HG03045 (cell line): ENCODE measurements around the gene PER2.

Experiments used
- ATAC-seq: cut with Tn5 transposase; IDR thresholded peaks from one replicate; pipeline ENCODE4 v1.9.1; 2021; ENCODE audit warnings: mild to moderate bottlenecking, moderate library complexity; ENCODE audit not compliant: unreplicated experiment

Gene PER2

DNA sequence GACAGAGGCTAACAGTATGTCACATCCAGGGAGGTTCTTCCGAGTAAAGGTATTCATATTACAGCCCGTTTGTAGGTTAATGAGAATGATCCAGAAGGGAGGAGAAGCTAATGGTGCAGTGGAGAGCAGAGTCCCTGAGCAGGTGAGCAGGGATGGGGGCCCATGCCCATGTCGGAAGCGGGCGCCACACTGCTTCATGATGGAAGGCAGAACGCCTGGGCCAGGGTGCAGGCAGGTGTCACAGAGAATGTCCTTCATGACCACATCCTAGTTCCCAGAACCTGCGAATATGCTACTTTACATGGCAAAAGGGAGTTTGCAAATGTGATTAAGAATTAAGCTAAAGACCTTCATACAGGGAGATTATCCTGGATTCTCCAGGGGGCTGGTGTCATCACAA lies 52.6 kb downstream of the PER2 start:
- no peak for ATAC-seq

DNA sequence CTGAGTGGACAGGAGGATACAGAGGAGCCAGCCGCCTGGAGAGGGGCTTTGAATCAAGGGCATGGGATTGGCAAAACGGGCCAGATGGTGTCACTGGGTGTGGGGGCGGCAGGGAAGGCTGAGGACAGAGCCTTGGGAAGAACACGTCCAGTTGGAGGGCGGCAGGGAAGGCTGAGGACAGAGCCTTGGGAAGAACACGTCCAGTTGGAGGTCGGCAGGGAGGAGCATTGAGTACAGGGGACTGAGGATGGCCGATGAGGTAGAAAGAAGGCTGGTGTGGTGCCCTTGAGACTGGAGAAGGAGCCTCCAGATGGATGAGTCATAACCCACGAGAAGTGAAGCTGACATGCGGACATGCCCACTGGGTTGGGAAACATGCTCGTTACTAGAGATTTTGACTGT lies 53.1 kb downstream of the PER2 start:
- ATAC-seq, result no peak

DNA sequence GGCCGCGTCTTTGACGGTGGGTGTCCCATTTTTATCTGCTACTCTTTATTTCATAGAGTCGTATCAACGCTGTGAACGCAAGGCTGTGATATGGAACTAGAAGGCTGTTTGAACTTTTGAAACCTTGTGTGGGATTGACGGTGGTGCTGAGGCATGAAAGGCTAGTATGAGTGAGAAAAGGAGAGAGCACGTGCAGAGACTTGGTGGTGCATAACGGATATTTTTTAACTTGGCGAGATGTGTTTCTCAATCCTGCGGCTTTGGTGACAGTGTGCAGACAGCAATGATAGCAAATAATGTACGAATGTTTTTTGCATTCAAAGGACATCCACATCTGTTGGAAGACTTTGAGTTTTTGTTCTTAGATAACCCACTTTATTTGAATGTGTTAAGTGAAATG lies 54.8 kb downstream of the PER2 start:
- ATAC-seq, result no peak

DNA sequence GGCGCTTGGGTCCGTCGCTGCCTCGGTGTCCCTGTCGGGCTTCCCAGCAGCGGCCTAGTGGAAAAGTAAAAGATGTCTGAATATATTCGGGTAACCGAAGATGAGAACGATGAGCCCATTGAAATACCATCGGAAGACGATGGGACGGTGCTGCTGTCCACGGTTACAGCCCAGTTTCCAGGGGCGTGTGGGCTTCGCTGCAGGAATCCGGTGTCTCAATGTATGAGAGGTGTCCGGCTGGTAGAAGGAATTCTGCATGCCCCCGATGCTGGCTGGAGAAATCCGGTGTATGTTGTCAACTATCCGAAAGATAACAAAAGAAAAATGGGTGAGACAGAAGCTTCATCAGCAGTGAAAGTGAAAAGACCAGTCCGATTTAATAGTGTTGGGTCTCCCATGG lies 56.6 kb downstream of the PER2 start:
- no peak for ATAC-seq

DNA sequence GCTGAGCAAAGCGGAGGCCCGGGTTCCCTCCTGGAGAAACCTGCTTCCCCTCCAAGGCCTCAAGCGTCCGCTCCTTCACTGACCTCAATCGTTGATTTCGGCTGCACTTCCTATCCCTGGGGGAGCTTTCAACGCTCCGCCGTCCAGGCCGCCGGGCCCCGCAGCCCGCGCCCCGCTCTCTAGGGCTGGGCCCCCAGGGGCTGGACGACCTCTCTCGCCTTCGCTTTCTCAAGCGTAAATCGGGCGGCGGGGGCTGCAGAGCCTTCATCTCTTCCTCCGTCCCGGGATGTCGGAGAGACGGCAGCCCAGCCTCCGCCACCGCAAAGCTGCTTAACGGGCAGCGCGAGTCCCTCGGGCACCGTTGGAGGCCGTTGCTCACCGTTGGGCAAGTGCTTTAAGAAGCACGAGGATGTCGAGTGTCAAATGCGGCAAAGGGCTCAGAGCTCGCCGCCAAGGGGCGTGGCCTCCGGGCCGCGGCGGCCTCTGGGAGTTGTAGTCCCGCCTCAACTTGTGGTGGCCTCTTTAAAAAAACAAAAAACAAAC lies 57.1 kb downstream of the PER2 start:
- ATAC-seq, result peak; percentile 70

DNA sequence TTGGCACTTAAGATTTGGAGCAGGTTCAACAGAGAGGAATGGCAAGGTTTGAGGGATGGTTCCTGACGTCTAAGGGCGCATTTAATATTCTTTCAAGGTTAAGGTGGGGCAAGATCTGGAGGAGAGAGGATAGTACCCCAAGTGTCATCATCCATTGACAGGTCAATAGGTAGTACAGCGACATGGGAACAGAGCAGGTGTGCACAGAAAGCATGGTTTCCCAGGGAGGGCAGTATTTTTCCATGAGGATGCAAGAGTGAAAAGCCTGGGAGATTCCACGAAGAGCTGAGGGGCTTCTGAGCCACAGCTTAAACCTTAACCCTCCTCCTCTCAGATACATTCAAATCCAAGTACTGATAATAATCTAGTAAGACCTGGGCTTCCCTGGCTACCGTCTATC lies 57.7 kb downstream of the PER2 start:
- no peak for ATAC-seq

DNA sequence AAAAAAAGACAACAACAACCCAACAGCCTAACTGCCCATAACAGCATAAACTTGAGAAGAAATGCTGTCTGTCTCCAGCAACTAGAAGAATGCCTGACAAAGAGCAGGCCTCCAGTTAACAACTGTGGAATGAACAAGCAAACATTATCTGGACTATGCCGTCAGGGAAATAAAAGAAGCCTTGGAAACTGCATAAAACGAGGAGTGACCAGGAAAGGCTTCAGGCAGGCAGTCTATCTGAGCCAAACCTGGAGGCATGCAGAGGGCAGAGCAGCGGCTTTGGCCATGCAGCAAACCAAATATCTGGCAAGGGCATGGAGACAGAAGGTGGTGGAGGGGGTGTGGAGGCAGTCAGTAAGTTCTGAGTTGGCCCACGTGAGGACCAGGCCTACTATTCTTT lies 59.7 kb downstream of the PER2 start:
- no peak for ATAC-seq

DNA sequence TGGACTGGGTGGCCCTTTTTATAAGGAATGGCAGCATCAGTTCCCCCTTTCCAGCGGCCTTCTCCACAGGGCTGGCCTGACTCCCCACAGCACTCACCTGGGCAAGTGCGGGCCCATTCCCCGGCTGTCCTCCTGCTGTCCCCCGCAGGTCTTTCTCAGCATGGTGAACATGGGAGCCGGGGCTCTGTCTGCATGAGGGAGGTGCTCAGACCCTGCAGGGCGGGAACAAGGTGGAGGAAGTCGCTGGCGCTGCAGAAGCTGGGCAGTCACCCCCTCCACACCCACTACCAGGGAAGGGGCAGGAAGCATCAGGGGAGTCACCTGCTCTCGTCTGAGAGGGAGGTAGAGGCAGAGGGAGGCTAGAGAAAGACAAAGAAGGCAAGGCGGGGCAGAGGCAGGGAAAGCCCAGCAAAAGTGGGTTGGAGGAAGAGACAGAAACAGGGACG lies 60.8 kb downstream of the PER2 start:
- no peak for ATAC-seq

DNA sequence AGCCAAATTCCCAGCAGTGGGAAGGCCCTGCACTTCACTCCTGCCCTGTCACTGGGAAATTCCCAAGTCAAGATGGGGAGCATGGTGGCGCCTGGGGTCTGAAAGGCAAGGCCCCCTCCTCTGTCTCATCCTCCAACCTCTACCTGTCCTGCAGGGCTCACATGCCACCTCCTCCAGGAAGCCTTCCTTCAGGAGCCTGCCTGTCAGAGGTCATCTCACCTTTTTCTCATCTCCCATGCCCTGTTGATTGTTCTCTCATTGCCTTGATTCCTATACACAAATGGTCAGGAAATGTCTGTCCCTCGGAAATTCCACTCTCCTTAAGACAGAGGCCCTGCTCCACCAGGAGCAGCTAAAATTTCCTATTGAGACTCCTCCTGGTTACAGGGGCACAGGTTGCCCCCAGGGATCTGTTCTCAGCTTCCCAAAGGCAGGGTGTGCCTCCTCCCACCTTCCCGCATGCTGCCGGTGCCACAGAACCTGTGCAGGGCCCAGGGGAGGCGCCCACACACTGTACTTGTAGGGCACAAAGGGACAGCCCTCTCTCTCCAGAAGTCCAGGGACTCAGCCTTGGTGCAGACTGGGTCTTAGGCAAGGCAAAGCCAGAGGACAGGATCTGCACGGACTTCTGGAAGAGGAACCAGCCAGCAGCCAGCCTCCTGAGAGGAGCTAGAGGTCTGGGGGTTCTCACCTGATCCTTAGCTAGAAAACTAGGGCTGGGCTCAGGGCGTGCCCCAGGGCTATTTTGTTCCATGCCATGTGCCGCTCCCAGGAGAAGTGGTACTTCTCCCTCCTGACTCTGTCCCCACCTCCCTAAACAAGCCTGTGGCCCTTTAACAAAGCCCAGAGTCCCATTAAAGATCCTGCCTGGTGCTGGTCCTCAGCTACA lies 61.5 kb downstream of the PER2 start:
- no peak for ATAC-seq

DNA sequence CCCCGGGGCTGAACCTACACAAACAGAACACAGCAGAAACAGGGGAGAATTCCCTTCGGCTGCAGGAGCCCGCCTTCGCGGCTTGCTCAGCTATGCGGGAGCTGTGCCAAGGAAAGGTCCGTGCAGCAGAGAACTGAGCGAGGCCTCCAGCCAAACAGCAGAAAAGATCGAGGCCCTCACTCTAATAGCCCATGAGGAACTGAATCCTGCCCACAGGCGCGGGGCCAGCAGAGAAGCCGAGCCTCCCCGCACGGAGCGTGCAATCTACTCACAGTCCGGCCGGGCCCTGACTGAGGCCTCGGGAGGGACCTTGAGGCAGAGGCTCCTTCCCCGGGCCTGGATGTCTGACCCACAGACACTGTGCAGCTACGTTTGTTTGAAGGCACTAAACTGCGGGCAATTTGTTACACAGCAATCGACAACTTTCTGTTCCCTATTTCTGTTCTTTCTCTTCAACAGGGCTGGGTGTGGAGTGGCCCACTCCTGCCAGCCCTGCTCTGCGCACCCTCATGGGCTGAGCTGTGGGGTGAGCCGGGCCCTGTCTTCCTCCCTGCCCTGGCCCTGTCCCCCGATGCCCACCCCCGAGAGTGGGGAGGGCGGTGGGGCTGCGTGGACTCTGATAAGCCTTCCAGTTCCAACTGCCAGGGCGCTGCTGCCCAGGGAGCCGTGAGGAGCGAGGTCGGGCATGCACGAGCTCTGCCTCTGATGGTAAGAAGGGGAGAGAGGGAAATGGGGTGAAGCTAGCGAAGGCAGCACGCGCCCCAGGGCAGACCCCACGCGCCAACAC lies 62.3 kb downstream of the PER2 start:
- ATAC-seq, result no peak

DNA sequence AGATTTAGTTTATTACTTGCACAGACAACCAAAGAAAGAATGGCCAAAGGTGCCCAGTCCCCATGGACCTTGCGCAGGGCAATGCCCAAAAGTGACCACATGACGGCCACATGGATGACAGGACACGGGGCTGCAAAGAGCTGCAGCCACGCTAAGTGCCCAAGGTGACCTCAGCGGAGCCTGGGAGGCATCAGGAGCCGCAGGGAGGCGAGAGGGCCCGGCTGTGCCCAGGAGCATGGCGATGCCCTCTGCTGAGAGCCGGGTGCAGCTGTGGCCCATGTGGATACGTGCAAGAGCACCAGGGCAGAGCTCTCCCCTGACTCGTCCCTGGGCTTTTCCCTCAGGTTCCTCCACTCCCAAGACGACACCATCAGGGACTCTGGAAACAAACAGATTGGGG lies 63.3 kb downstream of the PER2 start:
- ATAC-seq, result no peak

DNA sequence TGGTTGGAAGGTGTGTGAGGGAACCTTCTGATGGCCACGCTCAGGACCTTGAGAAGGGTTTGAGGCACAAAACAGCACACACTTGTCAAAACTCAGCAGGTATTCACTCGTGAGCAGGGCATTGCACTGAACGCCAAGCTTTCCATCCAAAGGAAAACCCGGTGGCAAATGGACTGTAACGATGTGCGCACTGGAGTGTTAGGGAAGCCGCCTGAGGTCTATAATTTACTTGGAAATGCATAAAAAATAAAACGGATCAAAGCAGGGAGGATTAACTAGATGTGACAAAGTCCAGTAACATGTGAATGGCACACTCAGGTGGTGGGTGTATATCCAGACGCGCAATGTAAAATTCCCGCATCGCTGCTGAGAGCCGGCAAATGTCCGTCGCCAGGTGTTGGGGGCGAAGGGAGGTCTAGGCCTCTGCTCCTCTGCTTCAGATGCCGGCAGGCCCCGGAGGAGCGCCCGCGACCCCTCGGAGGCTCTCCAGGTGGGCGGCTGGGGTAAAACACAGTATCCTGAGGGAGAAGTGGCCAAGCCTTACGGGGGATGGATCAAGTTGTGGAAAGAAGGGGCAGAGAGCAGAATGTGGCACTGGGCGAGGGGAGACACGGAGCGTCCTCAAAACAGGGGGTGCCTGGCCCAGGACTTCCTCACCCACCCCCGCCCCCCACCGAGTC lies 63.9 kb downstream of the PER2 start:
- no peak for ATAC-seq

DNA sequence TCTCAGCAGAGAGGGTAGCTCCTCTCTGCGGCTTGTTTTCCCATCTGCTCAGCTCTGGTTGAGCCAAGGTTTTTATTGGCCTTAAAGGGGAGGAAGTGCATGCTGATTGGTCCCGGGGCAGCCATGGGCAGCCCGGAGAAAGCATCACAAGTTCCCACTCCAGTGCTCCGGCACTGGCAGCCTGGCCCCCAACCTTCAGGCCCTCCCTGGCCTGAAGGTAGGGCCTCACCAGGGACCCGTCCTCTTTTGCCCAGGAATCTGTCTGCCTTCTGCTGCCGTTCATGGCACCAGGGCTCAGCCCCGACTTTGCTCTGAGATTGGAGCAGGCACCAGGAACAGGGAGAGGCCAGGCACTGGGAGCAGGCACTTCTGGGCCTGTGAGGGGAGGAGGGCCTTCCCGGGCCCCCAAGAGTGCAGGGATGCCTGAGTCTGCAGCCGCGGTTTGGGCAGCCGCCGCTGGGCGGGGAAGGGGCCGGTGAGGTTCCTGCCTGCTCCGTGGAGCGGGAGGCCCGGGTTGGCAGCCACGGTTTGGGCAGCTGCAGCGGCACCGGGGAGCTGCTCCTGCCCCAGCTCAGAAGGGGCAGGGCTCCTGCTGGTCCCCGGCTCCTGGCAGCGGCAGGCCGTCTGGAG lies 67.4 kb downstream of the PER2 start:
- ATAC-seq, result no peak

DNA sequence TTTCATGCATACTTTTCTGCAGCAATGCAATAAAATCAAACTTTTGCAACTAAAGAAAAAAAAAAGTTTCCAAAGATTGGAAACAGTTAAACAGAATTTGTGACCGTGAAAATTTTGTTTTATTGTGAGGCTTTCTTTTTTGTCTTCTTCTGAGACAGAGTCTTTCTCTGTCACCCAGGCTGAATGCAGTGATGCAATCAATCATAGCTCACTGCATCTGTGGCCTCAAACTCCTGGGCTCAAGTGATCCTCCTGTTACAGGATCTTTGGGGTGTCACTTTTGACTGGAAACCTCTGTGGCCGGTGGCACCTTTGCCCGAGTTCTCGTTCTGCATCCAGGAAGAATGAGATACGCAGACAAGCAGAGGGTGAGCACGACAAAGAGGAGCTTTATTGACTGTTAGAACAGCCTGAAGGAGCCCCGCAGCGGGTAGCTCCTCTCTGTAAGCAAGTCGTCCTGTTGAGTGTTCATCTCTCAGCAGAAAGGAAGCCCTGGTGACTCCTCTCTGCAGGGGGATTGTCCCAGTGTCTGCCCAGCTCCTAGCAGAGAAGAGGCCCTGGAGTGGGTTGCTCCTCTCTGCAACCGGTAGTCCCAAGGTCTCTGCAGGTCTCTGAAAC lies 68.0 kb downstream of the PER2 start:
- ATAC-seq, result no peak

DNA sequence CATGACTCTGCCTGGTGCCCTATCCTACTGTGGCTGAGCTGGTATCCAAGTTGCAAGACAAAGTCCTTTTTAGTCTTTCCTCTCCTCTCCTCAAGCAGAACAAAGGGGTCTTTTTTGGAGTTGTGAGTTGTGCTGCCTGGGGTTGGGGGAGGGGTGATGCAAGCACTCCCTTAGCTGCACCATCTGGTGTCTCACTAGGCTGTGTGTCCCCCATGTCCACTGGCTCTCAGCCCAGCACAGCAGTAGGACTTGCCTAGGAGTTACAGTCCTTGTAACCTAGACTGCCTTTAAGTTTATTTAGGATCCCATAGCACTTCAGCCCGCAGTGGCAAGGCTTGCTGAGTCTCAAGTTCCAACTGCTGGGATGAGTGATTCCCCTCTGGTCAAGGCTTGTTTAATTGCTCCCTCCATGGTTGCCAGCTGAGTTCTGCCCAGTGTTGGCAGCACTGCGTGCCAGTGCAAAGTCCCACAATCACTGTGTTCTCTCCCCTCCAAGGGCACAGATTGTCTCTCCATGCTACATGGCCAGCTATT lies 71.7 kb downstream of the PER2 start:
- no peak for ATAC-seq

DNA sequence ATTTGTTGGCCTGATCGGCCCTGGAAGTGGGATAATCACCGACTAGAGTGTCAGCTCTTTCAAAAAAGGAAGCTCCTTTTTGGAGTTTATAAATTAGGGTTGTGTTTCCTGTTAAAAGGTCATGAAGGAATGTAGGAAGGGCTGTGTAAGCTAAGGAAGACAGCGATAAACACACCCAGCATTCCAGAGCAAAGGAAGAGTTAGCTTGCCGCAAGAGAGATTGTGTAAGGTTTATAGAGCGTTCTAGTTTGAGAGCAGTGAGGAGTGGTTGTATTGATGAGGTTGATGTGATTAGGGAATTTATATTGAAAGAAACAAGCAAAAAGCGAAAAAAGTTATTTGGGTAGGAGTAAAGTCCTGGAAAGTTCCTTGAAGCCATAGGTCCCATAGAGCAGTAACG lies 81.4 kb downstream of the PER2 start:
- ATAC-seq, result no peak

DNA sequence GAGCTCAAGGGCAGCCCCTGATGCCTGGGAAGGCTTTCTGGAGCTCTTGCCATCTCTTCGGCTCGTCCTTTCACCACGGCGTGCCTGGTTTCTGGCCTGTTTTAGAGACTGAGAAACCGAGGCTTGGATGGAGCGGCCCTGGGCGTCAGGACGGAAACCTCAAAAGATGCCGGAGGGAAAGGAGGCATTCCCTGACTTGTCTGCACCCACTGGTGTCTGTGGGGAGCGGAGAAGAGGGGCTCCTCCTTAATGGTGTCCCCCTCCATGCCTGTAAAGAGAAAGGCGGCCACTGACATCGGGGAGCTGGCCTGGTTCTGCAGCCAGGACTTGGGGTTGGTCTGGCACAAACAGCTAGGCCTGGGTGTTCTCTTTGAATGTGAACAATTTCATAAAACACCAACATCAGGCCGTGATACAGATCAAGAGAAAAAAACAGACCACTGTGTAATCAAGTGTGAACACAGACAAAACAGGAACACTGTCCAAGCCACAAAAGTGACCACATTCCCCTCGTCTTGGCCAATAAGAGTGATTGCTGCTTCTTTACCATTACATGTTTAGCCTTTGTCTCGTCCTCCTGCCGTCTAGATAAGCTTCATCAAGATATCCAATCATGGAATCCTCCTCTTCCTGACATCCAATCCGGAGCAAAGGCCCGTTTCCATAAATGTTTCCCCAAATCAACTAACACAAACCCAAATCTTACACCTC lies 84.3 kb downstream of the PER2 start:
- ATAC-seq, result peak; percentile 18

DNA sequence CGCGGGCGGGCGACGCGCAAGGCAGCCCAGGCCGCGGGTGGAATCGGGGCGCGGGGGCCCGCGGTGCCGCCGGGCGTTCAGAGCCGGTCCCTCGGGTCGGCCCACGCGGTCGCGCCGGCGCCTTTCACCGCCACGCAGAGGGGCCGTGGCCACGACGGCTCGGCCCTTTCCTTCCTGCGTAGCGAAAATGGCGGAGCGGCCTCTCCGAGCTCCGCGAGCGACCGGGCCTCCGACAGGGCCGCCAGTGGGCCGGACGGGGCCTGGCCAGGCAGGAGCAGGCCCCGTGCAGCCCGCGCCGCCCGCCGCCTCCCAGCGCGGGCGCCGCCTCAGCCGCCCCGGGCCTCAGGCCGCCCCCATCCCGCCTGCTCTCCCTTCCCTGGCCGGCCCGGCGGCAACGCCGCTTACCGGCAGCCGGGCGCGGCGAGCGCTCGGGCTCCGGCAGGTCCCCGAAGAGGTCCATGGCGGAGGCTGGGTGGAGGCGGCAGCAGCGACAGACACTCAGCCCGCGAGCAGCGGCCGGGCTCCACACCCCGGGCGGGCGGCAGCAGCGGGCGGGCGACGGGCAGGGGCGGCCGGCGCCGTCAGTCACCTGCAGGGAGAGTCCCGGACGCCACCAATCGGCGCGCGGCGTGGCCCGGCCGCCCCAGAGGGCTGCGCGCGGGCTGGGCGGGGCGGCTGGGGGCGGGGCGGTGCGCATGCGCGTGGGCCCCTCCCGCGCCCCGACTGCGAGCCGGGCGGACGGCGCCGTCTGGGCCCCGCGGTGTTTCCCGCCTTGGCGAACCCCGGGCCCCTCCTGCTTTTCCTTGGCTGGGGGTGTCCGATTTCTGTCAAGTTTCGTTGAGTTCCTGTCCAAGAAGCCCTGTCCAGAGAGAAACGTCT lies 85.1 kb downstream of the PER2 start, which contains the start of gene ILKAP:
Gene ILKAP, minus strand, starts transcription at position 602 of the 879 bp plus-strand sequence. Its CDS starts 142 bp downstream, at position 460.
- peak; percentile 95 for ATAC-seq
